ENCODE results near the gene SETD7.

The SETD7 gene

DNA sequence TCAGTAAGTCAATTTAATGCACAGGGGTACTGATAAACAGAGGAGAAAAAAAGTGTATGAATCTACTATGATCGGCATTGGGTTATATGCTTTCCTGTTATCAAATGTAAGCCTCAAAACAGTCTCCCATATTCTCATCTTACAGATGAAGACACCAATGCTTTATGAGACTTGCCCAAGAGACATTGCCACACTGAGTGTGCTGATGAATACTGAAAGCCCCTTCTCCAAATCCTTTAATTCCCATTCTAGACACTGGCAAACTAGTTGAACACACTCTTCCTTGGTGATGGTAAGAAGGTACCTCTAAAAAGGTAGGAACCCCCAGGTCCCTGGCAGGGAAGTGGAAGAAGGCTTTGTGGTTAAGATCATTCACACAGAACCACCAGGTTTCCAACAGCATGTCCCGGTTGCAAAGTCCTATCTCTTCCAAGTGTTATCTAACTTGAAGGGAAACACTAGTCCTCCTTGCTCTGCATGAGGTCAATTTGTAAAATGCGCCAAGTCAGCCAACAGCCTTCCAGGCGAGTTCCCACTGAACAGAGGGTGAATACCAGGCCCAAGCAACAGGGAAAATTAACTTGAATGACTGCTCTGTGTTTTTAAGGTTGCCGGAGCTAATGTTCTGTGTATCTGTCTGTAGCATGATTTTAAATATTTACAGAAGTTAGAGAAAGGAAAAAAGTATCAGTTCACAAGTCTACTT lies 5.1 kb downstream of the SETD7 start:
- Histone ChIP-seq H3K36me3 (ENCODE audit: control insufficient read depth, insufficient read depth, low read length) (no peaks in the 10 kb centered on the region), H3K27ac (ENCODE audit: insufficient read depth, low read depth, low read length, poor library complexity, severe bottlenecking) (peak overlapping the region; percentile 1), H3K4me3 (ENCODE audit: insufficient read depth, low read depth, low read length) (no peak overlapping the region), H3K9me3 (ENCODE audit: control insufficient read depth, low read length) (no peaks in the 10 kb centered on the region), H3K4me1 (ENCODE audit: control insufficient read depth, insufficient read depth, low read length) (peaks cover 16% of the 10 kb centered on the region), H3K27me3 (ENCODE audit: control insufficient read depth, insufficient read depth, low read length, poor library complexity, severe bottlenecking) (peaks cover 6% of the 10 kb centered on the region)
- WGBS, 2 experiments = 46 to 48% methylated on average over 5 of the region's 5 CpGs

- Histone ChIP-seq H3K36me3 (ENCODE audit: control insufficient read depth, insufficient read depth, low read length) (no peaks in the 10 kb centered on the region), H3K4me3 (ENCODE audit: insufficient read depth, low read depth, low read length) (no peak overlapping the region), H3K4me1 (ENCODE audit: control insufficient read depth, insufficient read depth, low read length) (peaks cover 16% of the 10 kb centered on the region), H3K9me3 (ENCODE audit: control insufficient read depth, low read length) (no peaks in the 10 kb centered on the region), H3K27me3 (ENCODE audit: control insufficient read depth, insufficient read depth, low read length, poor library complexity, severe bottlenecking) (no peaks in the 10 kb centered on the region), H3K27ac (ENCODE audit: insufficient read depth, low read depth, low read length, poor library complexity, severe bottlenecking) (no peak overlapping the region)
- WGBS, 2 experiments = 95 to 97% methylated on average over 3 of the region's 3 CpGs
Observed at GRCh38 chr4:139547979-139548378, 8.0 kb downstream of the SETD7 start.

DNA sequence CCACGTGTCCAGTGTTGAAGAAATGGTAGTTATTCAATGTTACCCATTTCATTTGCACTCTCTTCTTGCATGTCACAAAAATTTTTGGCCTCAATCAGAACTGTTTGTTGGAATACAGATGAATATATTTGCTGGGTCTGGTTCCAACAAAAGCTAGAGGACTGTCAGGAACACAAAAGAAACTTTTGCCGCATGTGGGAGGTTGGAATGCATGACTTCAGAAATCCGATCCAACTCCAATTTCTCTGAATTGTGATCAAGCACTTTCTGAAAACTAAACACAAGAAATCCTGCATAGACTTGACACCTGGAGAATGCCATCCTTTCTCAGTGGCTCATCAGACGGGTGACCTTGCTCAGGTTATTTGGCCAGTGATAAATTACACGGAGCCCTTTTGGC lies 15.4 kb downstream of the SETD7 start:
- H3K27me3 ChIP-seq (ENCODE audit: control insufficient read depth, insufficient read depth, low read length, poor library complexity, severe bottlenecking) = no peaks in the 10 kb centered on the region
- no peak overlapping the region for H3K27ac ChIP-seq (ENCODE audit: insufficient read depth, low read depth, low read length, poor library complexity, severe bottlenecking)
- no peaks in the 10 kb centered on the region for H3K36me3 ChIP-seq (ENCODE audit: control insufficient read depth, insufficient read depth, low read length)

DNA sequence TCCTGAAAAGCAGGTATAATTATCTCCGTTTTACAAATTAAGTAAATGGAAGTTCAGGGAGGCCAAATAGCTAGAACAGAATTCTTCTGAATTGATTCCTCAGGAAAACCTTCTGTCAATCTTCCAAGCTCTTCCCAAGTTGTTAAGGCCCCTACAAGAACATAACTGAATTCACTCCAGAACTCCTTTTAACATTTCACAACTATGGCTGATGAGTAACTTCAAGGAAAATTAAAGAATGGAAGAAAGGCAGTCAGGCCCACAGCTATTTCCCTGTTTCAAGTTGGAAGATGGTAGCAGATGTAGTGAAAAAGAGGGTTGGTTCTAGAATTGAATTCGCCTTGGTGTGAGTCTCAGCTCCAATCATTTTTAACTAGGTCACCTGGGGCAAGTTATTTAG lies 15.9 kb downstream of the SETD7 start:
- Histone ChIP-seq H3K4me1 (ENCODE audit: control insufficient read depth, insufficient read depth, low read length) (no peaks in the 10 kb centered on the region), H3K9me3 (ENCODE audit: control insufficient read depth, low read length) (no peaks in the 10 kb centered on the region), H3K27me3 (ENCODE audit: control insufficient read depth, insufficient read depth, low read length, poor library complexity, severe bottlenecking) (no peaks in the 10 kb centered on the region), H3K27ac (ENCODE audit: insufficient read depth, low read depth, low read length, poor library complexity, severe bottlenecking) (no peak overlapping the region), H3K36me3 (ENCODE audit: control insufficient read depth, insufficient read depth, low read length) (no peaks in the 10 kb centered on the region), H3K4me3 (ENCODE audit: insufficient read depth, low read depth, low read length) (no peak overlapping the region)
- 93 to 98% methylated on average over 2 of the region's 2 CpGs for WGBS, 2 experiments

More for the DNA sequence above, 15.4 kb downstream of the SETD7 start:
- H3K4me3 ChIP-seq (ENCODE audit: insufficient read depth, low read depth, low read length) = no peak overlapping the region
- H3K4me1 ChIP-seq (ENCODE audit: control insufficient read depth, insufficient read depth, low read length) = no peaks in the 10 kb centered on the region
- no peaks in the 10 kb centered on the region for H3K9me3 ChIP-seq (ENCODE audit: control insufficient read depth, low read length)
- whole genome bisulfite sequencing, 2 experiments = 89 to 90% methylated on average over 4 to 5 of the region's 5 CpGs

GRCh38 chr4:139537292-139537691 lies 18.7 kb downstream of the SETD7 start:
- H3K36me3 ChIP-seq (ENCODE audit: control insufficient read depth, insufficient read depth, low read length) = no peaks in the 10 kb centered on the region
- H3K4me1 ChIP-seq (ENCODE audit: control insufficient read depth, insufficient read depth, low read length) = peaks cover 4% of the 10 kb centered on the region
- H3K4me3 ChIP-seq (ENCODE audit: insufficient read depth, low read depth, low read length) = no peak overlapping the region
- no peak overlapping the region for H3K27ac ChIP-seq (ENCODE audit: insufficient read depth, low read depth, low read length, poor library complexity, severe bottlenecking)
- no peaks in the 10 kb centered on the region for H3K27me3 ChIP-seq (ENCODE audit: control insufficient read depth, insufficient read depth, low read length, poor library complexity, severe bottlenecking)
- H3K9me3 ChIP-seq (ENCODE audit: control insufficient read depth, low read length) = no peaks in the 10 kb centered on the region
- WGBS, 2 experiments = 94 to 95% methylated on average over 6 of the region's 7 CpGs

- H3K27ac ChIP-seq (ENCODE audit: insufficient read depth, low read depth, low read length, poor library complexity, severe bottlenecking) = no peak overlapping the region
- peaks cover 4% of the 10 kb centered on the region for H3K4me1 ChIP-seq (ENCODE audit: control insufficient read depth, insufficient read depth, low read length)
- 88 to 90% methylated on average over 5 of the region's 5 CpGs for WGBS, 2 experiments
- no peaks in the 10 kb centered on the region for H3K36me3 ChIP-seq (ENCODE audit: control insufficient read depth, insufficient read depth, low read length)
- no peak overlapping the region for H3K4me3 ChIP-seq (ENCODE audit: insufficient read depth, low read depth, low read length)
- H3K9me3 ChIP-seq (ENCODE audit: control insufficient read depth, low read length) = no peaks in the 10 kb centered on the region
- H3K27me3 ChIP-seq (ENCODE audit: control insufficient read depth, insufficient read depth, low read length, poor library complexity, severe bottlenecking) = no peaks in the 10 kb centered on the region
Observed at GRCh38 chr4:139535871-139536234, 20.2 kb downstream of the SETD7 start.

DNA sequence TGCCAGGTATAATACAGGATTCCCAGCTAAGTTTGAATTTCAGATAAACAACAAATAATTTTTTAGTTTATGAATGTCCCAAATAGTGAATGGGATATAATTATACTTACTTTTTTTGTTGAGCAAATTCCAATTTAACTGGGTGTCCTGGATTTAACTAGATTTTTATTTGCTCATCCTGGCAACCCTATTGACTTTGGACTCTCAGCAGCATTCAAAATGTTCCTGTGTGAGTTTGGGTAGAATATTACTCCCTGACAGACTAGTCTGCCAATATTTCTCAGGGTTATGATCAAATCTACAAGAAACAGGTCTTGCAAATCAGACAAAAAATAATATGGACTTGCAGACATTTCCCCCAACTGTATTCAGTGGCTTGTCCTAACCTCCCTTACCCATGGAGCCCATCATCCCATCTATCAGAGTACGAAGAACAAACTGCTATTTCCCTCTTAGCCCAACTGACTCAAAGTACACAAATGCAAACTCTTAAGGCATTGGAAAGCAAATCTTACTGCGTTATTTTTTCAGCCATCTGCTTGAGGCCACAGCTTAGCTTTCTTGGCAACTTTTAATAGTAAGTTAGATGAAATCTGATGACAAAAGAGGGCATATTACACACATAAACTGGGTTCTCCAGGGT lies 20.7 kb downstream of the SETD7 start:
- H3K27me3 ChIP-seq (ENCODE audit: control insufficient read depth, insufficient read depth, low read length, poor library complexity, severe bottlenecking) = no peaks in the 10 kb centered on the region
- no peak overlapping the region for H3K27ac ChIP-seq (ENCODE audit: insufficient read depth, low read depth, low read length, poor library complexity, severe bottlenecking)
- no peaks in the 10 kb centered on the region for H3K9me3 ChIP-seq (ENCODE audit: control insufficient read depth, low read length)
- H3K4me3 ChIP-seq (ENCODE audit: insufficient read depth, low read depth, low read length) = no peak overlapping the region
- WGBS, 2 experiments = 92 to 97% methylated on average over 2 of the region's 2 CpGs
- H3K36me3 ChIP-seq (ENCODE audit: control insufficient read depth, insufficient read depth, low read length) = no peaks in the 10 kb centered on the region
- H3K4me1 ChIP-seq (ENCODE audit: control insufficient read depth, insufficient read depth, low read length) = peaks cover 4% of the 10 kb centered on the region

- WGBS, 2 experiments = 94% methylated on average over 9 of the region's 9 CpGs
- H3K9me3 ChIP-seq (ENCODE audit: control insufficient read depth, low read length) = no peaks in the 10 kb centered on the region
- no peak overlapping the region for H3K27ac ChIP-seq (ENCODE audit: insufficient read depth, low read depth, low read length, poor library complexity, severe bottlenecking)
- peaks cover 4% of the 10 kb centered on the region for H3K4me1 ChIP-seq (ENCODE audit: control insufficient read depth, insufficient read depth, low read length)
- no peaks in the 10 kb centered on the region for H3K36me3 ChIP-seq (ENCODE audit: control insufficient read depth, insufficient read depth, low read length)
- no peaks in the 10 kb centered on the region for H3K27me3 ChIP-seq (ENCODE audit: control insufficient read depth, insufficient read depth, low read length, poor library complexity, severe bottlenecking)
- no peak overlapping the region for H3K4me3 ChIP-seq (ENCODE audit: insufficient read depth, low read depth, low read length)
Observed at GRCh38 chr4:139534287-139534950, 21.6 kb downstream of the SETD7 start.

GRCh38 chr4:139533511-139533910 lies 22.5 kb downstream of the SETD7 start:
- Histone ChIP-seq H3K4me1 (ENCODE audit: control insufficient read depth, insufficient read depth, low read length) (peaks cover 4% of the 10 kb centered on the region), H3K36me3 (ENCODE audit: control insufficient read depth, insufficient read depth, low read length) (no peaks in the 10 kb centered on the region), H3K27ac (ENCODE audit: insufficient read depth, low read depth, low read length, poor library complexity, severe bottlenecking) (no peak overlapping the region), H3K4me3 (ENCODE audit: insufficient read depth, low read depth, low read length) (no peak overlapping the region), H3K27me3 (ENCODE audit: control insufficient read depth, insufficient read depth, low read length, poor library complexity, severe bottlenecking) (no peaks in the 10 kb centered on the region), H3K9me3 (ENCODE audit: control insufficient read depth, low read length) (no peaks in the 10 kb centered on the region)
- 63 to 71% methylated on average over 2 of the region's 3 CpGs for WGBS, 2 experiments

DNA sequence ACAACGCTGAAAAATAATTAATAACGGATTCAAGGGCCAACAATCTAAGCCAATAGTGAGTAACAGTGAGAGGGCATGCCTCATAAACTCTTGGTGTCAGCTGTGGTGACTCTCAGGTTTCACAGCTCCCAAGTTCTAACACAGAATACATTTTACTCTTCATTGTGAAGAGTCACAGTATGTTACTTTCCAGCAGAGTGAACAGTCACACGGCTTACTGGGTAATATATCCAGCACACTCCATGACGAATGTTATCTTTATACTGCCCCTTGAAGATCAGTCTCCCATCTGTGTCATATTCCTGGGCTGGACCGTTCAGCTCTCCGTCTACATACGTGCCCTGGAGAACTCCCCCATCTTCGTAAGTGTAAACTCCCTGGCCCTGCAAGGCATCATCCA lies 23.1 kb downstream of the SETD7 start:
- no peak overlapping the region for H3K27ac ChIP-seq (ENCODE audit: insufficient read depth, low read depth, low read length, poor library complexity, severe bottlenecking)
- H3K4me1 ChIP-seq (ENCODE audit: control insufficient read depth, insufficient read depth, low read length) = peaks cover 4% of the 10 kb centered on the region
- WGBS, 2 experiments = 85 to 90% methylated on average over 8 of the region's 8 CpGs
- no peaks in the 10 kb centered on the region for H3K27me3 ChIP-seq (ENCODE audit: control insufficient read depth, insufficient read depth, low read length, poor library complexity, severe bottlenecking)
- H3K4me3 ChIP-seq (ENCODE audit: insufficient read depth, low read depth, low read length) = no peak overlapping the region
- no peaks in the 10 kb centered on the region for H3K9me3 ChIP-seq (ENCODE audit: control insufficient read depth, low read length)
- H3K36me3 ChIP-seq (ENCODE audit: control insufficient read depth, insufficient read depth, low read length) = no peaks in the 10 kb centered on the region

Measured in ectodermal cell (in vitro differentiated cells).